Ovary (tissue), 9 donors: ENCODE data around the gene MNT. TPM values are rescaled to one million over a fixed set of nuclear protein-coding genes. Genes with fewer than 3 reads are reported as not detected.
A peak's percentile ranks its signal among the peaks of the same experiment; 100 is the strongest.

ENCODE experiments used
- DNase-seq, 5 donors: peaks; one replicate each; pipeline ENCODE4 v3.0.0-alpha.2; 2019 to 2020
- H3K27ac ChIP-seq, 2 donors: fragments of 200-600 bp; one replicate each; pipeline versions ENCODE4 v1.5.1 to v1.8.0; 2019 to 2022
- H3K27me3 ChIP-seq: fragments of 200-600 bp; one replicate; pipeline ENCODE4 v1.8.0; 2022
- H3K36me3 ChIP-seq: fragments of 200-600 bp; sonication (generic); one replicate; pipeline ENCODE4 v1.5.1; 2019
- H3K4me1 ChIP-seq: one replicate; pipeline ENCODE4 v1.8.1; 2013; ENCODE audit warnings: mild to moderate bottlenecking, moderate library complexity; ENCODE audit not compliant: insufficient read depth
- H3K4me3 ChIP-seq: fragments of 200-600 bp; sonication (generic); one replicate; pipeline ENCODE4 v1.5.1; 2017
- H3K9me3 ChIP-seq, 2 donors: fragments of 200-600 bp in 1 of 2; sonication (generic) in 1 of 2; one replicate each; pipeline versions ENCODE4 v1.5.1 to v1.8.1; 2013 to 2019; ENCODE audit warnings: mild to moderate bottlenecking in 1 of 2, moderate library complexity in 1 of 2
- CTCF ChIP-seq, 3 donors: fragments of 450-650 bp in 2 of 3; fragments of 200-600 bp in 1 of 3; IDR thresholded peaks; one replicate each; pipeline versions ENCODE4 v1.5.1 to v1.8.0; 2016 to 2022; ENCODE audit warnings: antibody characterized with exemption in 3 of 3, mild to moderate bottlenecking in 1 of 3
- EP300 ChIP-seq: sonication (generic); formaldehyde crosslinking; IDR thresholded peaks from one replicate; pipeline ENCODE4 v1.6.1; 2017; ENCODE audit warnings: antibody characterized with exemption
- POLR2A ChIP-seq: fragments of 450-650 bp; IDR thresholded peaks from one replicate; pipeline ENCODE4 v1.6.1; 2017; ENCODE audit warnings: antibody characterized with exemption, mild to moderate bottlenecking, moderate library complexity
- WGBS, 3 donors: extraction: QIAGEN DNeasy Blood & Tissue Kit in 1 of 3; methylation state at CpG; one replicate each; pipeline versions ENCODE4 v1.1.5 to v1.1.7; 2013 to 2017; 5-methylcytosine and 5-hydroxymethylcytosine counted together
- intact Hi-C, 4 donors: fragments of 100-400 bp; cut with DNase I; formaldehyde crosslinking; loops; one replicate each; pipeline versions ENCODE4 v1.11.0 to v1.15.1; 2022 to 2023
- polyA plus RNA-seq, 2 donors: library from polyadenylated mRNA; stranded (reverse); fragments of 200-250 nt in 1 of 2; fragments of 350-450 nt in 1 of 2; fragmentation: Illumina TruSeq in 1 of 2; extraction: RNeasy Lipid Tissue Mini Kit (QIAGEN cat#74804) in 1 of 2; gene quantifications; one replicate each; pipeline ENCODE4 v1.2.3, GENCODE V29; 2013 to 2014
- total RNA-seq, 7 donors: library from RNA; depleted of rRNA in 2 of 7; stranded (reverse); fragments of >200 nt in 2 of 7; fragmentation: NEBNext Ultra II Directional in 3 of 7; extraction: Animal tissue kit (Norgen Biotek cat#: 25700) in 3 of 7; gene quantifications; one replicate each; pipeline versions ENCODE4 v1.1.0 to v1.2.4, GENCODE V29; 2016 to 2023
- donor health status: DM: no; HTN: no; CAD: no; lungs with moderate emphysema.
- donor health status: DM: no; HTN: no; CAD: no.
- donor health status: Bipolar disorder and iron deficiency.
- donor health status: DM: yes; HTN: yes; CAD: no.
- donor health status: DM: no; HTN: no; CAD: no.
- donor health status: DM: yes; HTN: yes; CAD: no.

Gene MNT
- total and polyA plus RNA-seq, 9 donors = 5.0 to 37.0 (median 24.2) TPM

- intact Hi-C loops = loop anchor here in 1 of 4 donors (10.0 kb wide), 1 partner anchor 298 kb away; no protein-coding TSS in a partner anchor
- Histone ChIP-seq H3K36me3 (no peaks in the 10 kb centered on the region), H3K27ac (peak overlapping the region in 1 of 2 donors; percentile 77), H3K27me3 (no peaks in the 10 kb centered on the region), H3K4me3 (no peak overlapping the region), H3K4me1 (peaks cover 10% of the 10 kb centered on the region), H3K9me3 (no peaks in the 10 kb centered on the region)
- TF ChIP-seq POLR2A (no peak), CTCF (IDR thresholded peaks at IDR 0.05) (no peak), EP300 (no peak)
- DNase-seq = peak in 3 of 5 donors; percentile 35 to 50 (median 48)
- WGBS, 3 donors = 75 to 79% (median 78%) methylated on average over 22 of the region's 22 CpGs
Measured at GRCh38 chr17:2386400-2387085, 14.3 kb downstream of the MNT start.

DNA sequence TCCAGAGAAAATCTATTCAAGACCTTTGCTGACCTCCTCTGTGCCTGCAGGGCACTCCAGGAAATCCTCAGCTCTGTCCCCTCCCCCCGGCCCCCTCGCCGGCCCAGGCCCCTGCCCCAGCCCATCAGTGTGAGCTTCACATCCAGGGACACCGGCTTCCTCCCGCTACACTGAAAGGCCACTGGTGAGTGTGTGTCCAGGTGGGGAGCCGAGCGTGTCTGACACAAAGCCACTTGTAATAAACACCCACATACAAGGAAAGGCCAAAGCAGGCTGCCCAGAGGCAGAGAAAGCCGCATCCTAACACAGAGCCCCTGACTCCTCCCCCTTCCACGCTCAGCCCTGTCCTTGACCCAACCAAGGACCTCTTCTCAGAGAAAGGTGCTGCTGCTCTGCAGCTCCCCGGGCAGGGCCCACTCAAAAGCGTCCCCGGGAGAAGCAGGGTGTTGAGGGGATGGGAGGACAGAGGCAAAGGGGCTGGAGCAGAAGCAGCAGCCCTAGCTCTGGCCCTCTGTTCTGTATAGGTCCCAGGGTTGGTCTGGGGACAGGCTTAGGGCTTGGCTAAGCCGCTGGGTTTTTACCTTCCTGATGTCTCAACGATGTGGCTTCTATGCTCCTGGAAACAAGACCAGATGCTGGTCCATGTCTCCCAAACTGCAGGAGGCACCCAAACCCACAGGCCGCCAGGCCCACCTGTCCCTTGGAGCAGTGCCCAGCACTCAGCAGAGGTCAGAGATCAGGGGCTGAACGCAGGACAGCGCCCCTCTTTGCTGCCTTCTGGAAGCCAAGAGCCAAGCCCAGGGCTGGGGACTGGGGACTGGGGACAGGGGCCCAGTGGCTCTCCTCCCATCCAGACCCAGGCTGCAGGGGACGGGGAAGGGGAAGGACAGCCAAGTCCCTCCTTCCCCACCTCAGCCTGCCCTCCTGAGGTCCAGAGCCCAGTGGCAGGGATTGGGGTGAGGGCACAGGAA lies 15.3 kb downstream of the MNT start:
- TF ChIP-seq CTCF (IDR thresholded peaks at IDR 0.05) (no peak), EP300 (no peak), POLR2A (no peak)
- no peaks in the 10 kb centered on the region for H3K27me3 ChIP-seq
- peak overlapping the region in 1 of 2 donors; percentile 77 for H3K27ac ChIP-seq
- WGBS, 3 donors = 27 to 44% (median 34%) methylated on average over 16 to 18 of the region's 18 CpGs
- intact Hi-C loops = loop anchor here in 1 of 4 donors (10.0 kb wide), 1 partner anchor 299 kb away; no protein-coding TSS in a partner anchor
- DNase-seq = peak in 4 of 5 donors; percentile 68 to 76 (median 71)
- H3K9me3 ChIP-seq = no peaks in the 10 kb centered on the region
- H3K36me3 ChIP-seq = no peaks in the 10 kb centered on the region
- peaks cover 10% of the 10 kb centered on the region for H3K4me1 ChIP-seq
- H3K4me3 ChIP-seq = no peak overlapping the region

GRCh38 chr17:2384439-2385127 lies 16.3 kb downstream of the MNT start:
- Histone ChIP-seq H3K36me3 (no peaks in the 10 kb centered on the region), H3K4me1 (peaks cover 10% of the 10 kb centered on the region), H3K27me3 (no peaks in the 10 kb centered on the region), H3K4me3 (no peak overlapping the region), H3K9me3 (no peaks in the 10 kb centered on the region), H3K27ac (peak overlapping the region in 1 of 2 donors; percentile 77)
- WGBS, 3 donors = 74 to 76% (median 74%) methylated on average over 22 of the region's 22 CpGs
- intact Hi-C loops = loop anchor here in 2 of 4 donors (5.0 to 10.0 kb wide), 2 partner anchors 33 to 300 kb away; no protein-coding TSS in a partner anchor
- peak in 1 of 5 donors; percentile 46 for DNase-seq
- TF ChIP-seq CTCF (IDR thresholded peaks at IDR 0.05) (no peak), POLR2A (no peak), EP300 (no peak)

DNA sequence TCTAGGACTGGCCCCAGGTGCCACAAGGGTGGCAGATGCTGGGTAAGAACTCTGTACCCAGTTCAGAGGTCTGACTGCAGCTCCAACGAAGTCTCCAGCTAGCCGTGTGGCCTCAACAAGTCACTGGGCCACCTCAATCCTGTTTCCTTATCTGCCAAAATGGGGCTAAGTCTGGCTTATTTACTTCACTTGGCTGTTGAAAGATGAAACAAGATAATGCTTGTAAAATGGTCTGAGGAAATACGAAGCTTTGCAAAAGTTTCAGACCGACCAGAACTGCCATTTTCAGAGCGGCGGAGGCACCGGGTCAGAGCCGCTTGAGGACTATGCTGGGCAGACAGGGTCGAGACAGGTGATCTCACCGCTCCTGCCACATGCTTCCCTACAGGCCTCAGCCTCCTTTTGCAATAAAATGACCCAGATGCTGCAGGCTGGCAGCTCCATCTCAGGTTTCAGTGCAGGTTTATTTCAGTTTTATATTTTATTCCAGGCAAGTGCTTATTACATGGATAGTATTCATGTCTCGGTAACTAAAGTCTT lies 17.2 kb downstream of the MNT start:
- no peak for DNase-seq
- Histone ChIP-seq H3K27me3 (no peaks in the 10 kb centered on the region), H3K4me1 (peaks cover 10% of the 10 kb centered on the region), H3K4me3 (no peak overlapping the region), H3K9me3 (no peaks in the 10 kb centered on the region), H3K36me3 (no peaks in the 10 kb centered on the region), H3K27ac (peak overlapping the region in 1 of 2 donors; percentile 36)
- 85 to 92% (median 88%) methylated on average over 11 of the region's 11 CpGs for whole genome bisulfite sequencing, 3 donors
- TF ChIP-seq CTCF (IDR thresholded peaks at IDR 0.05) = no peak
- TF ChIP-seq EP300 = no peak
- TF ChIP-seq POLR2A = no peak
- intact Hi-C loops = loop anchor here (1.0 to 10.0 kb wide), 5 partner anchors 31 to 301 kb away; no protein-coding TSS in a partner anchor
